Endothelial cell of umbilical vein (primary cell): ENCODE measurements around the gene ARHGEF28. TPM values are rescaled to one million over a fixed set of nuclear protein-coding genes. Genes with fewer than 3 reads are reported as not detected.

Source experiments
- BruUV-seq: library from RNA; stranded (reverse); fragments of 400-500 nt; replicated peaks from 2 replicates; lab custom pipeline; 2021; lab: Mats Ljungman, UMichigan
- CTCF ChIA-PET: fragments of 300-600, 350-600 bp; sonication (Branson Sonifier 250); formaldehyde crosslinking; loops from one replicate; lab custom pipeline; 2021; ENCODE audit warnings: antibody characterized with exemption, inconsistent platforms; lab: Charles Lee
- POLR2A ChIA-PET: fragments of 300-600, 350-600 bp; sonication (Branson Sonifier 250); formaldehyde crosslinking; loops from one replicate; lab custom pipeline; 2021; ENCODE audit warnings: antibody characterized with exemption, inconsistent platforms; lab: Charles Lee
- DNase-seq: peaks from one replicate; pipeline ENCODE4 v3.0.0-alpha.2; 2011; ENCODE audit warnings: low read depth, low spot score
- FAIRE-seq: peaks from 2 replicates; lab custom pipeline; 2011; peaks lifted over from hg19 to GRCh38; lab: Jason Lieb, UNC
- H2AFZ ChIP-seq: 2 replicates; pipeline ENCODE4 v1.6.0; 2012; ENCODE audit warnings: low read depth, low read length, control low read depth, inconsistent platforms
- H3K27ac ChIP-seq: 2 replicates; pipeline ENCODE4 v1.5.1; 2011; ENCODE audit warnings: low read depth, mild to moderate bottlenecking, control low read depth, low read length, moderate library complexity; ENCODE audit not compliant: insufficient read depth
- H3K27me3 ChIP-seq, 2 experiments: 2 replicates each; pipeline versions ENCODE4 v1.6.0 to v1.6.1; 2011; ENCODE audit warnings: low read length in 2 of 2, mixed read lengths in 1 of 2; ENCODE audit not compliant: control insufficient read depth in 2 of 2, insufficient read depth in 2 of 2
- H3K36me3 ChIP-seq, 2 experiments: 2 replicates in 1 of 2; 3 replicates in 1 of 2; pipeline ENCODE4 v1.5.1; 2011; ENCODE audit warnings: low read length in 2 of 2, mild to moderate bottlenecking in 1 of 2, moderate library complexity in 1 of 2; ENCODE audit not compliant: control insufficient read depth in 2 of 2, insufficient read depth in 2 of 2; ENCODE audit errors: extremely low read depth in 1 of 2
- H3K4me1 ChIP-seq: 3 replicates; pipeline ENCODE4 v1.5.1; 2011; ENCODE audit warnings: mild to moderate bottlenecking, low read length; ENCODE audit not compliant: control insufficient read depth, insufficient read depth; ENCODE audit errors: extremely low read depth
- H3K4me2 ChIP-seq: 2 replicates; pipeline ENCODE4 v1.6.1; 2011; ENCODE audit warnings: low read length, control low read depth, mixed read lengths; ENCODE audit not compliant: insufficient read depth
- H3K4me3 ChIP-seq, 3 experiments: fragments of 200-600 bp in 1 of 3; sonication (generic), shearing (Covaris generic) in 1 of 3; replicated peaks in 1 of 3; 2 replicates each; pipeline ENCODE4 v1.5.1; 2011 to 2016; ENCODE audit warnings: control low read depth in 3 of 3, low read length in 3 of 3, mild to moderate bottlenecking in 2 of 3, inconsistent platforms in 1 of 3, low read depth in 1 of 3, moderate library complexity in 1 of 3; ENCODE audit not compliant: insufficient read depth in 1 of 3
- H3K79me2 ChIP-seq: 2 replicates; pipeline ENCODE4 v1.6.0; 2012; ENCODE audit warnings: low read length, inconsistent platforms; ENCODE audit not compliant: control insufficient read depth, insufficient read depth
- H3K9ac ChIP-seq: replicated peaks from 2 replicates; pipeline ENCODE3; 2011; ENCODE audit warnings: low read length, control low read depth; ENCODE audit not compliant: insufficient read depth; ENCODE audit errors: extremely low read depth
- H3K9me1 ChIP-seq: replicated peaks from 3 replicates; pipeline ENCODE4 v1.6.0; 2011; ENCODE audit warnings: mild to moderate bottlenecking, low read length; ENCODE audit not compliant: control insufficient read depth, insufficient read depth; ENCODE audit errors: extremely low read depth
- H3K9me3 ChIP-seq: replicated peaks from 2 replicates; pipeline ENCODE4 v1.5.1; 2012; ENCODE audit warnings: low read length, inconsistent platforms; ENCODE audit not compliant: control insufficient read depth, insufficient read depth
- H4K20me1 ChIP-seq: replicated peaks from 2 replicates; pipeline ENCODE3; 2011; ENCODE audit warnings: mild to moderate bottlenecking, low read length; ENCODE audit not compliant: control insufficient read depth, insufficient read depth; ENCODE audit errors: extremely low read depth
- EZH2 ChIP-seq: IDR thresholded peaks from 2 replicates; pipeline ENCODE4 v1.6.1; 2012; ENCODE audit warnings: borderline replicate concordance, low read depth, mild to moderate bottlenecking, moderate library complexity, low read length, inconsistent platforms; ENCODE audit not compliant: severe bottlenecking
- FOS ChIP-seq: IDR thresholded peaks from 2 replicates; pipeline ENCODE4 v1.6.1; 2011; ENCODE audit warnings: mild to moderate bottlenecking, low read length, moderate library complexity, borderline replicate concordance; ENCODE audit not compliant: insufficient read depth
- GATA2 ChIP-seq: IDR thresholded peaks from 2 replicates; pipeline ENCODE4 v1.7.0; 2011; ENCODE audit warnings: low read depth, mild to moderate bottlenecking, moderate library complexity, mixed read lengths, low read length; ENCODE audit not compliant: insufficient read length, insufficient read depth
- JUN ChIP-seq: IDR thresholded peaks from 2 replicates; pipeline ENCODE4 v1.6.1; 2011; ENCODE audit warnings: borderline replicate concordance, low read depth; ENCODE audit not compliant: insufficient read length, insufficient read depth
- MYC ChIP-seq: IDR thresholded peaks from one replicate; pipeline ENCODE4 v1.6.1; 2011; ENCODE audit warnings: mild to moderate bottlenecking, low read depth, low read length
- POLR2A ChIP-seq: IDR thresholded peaks from 2 replicates; pipeline ENCODE4 v1.6.1; 2012; ENCODE audit warnings: low read depth, mild to moderate bottlenecking, control low read depth, low read length
- POLR2AphosphoS5 ChIP-seq: IDR thresholded peaks from 2 replicates; pipeline ENCODE4 v1.6.1; 2012; ENCODE audit warnings: low read depth, mild to moderate bottlenecking, control low read depth, low read length, moderate library complexity; ENCODE audit not compliant: insufficient read depth
- dilution Hi-C: fragments of 300-500 bp; cut with MboI; formaldehyde crosslinking; loops from one replicate; pipeline ENCODE4 v1.15.0; 2019; ENCODE audit warnings: low sequenced_read_pairs; ENCODE audit not compliant: extremely low pct_ligation_motif_present
- intact Hi-C: fragments of 100-400 bp; cut with micrococcal nuclease; formaldehyde crosslinking; loops from one replicate; pipeline ENCODE4 v1.10.0; 2022
- polyA plus RNA-seq, 4 experiments: library from polyadenylated mRNA; depleted of rRNA in 3 of 4; stranded (reverse) in 3 of 4; unstranded in 1 of 4; fragments of >200 nt; gene quantifications; 2 replicates each; pipeline versions ENCODE4 v1.2.1 to v1.2.3, GENCODE V29; 2011 to 2012; ENCODE audit warnings: missing spikeins in 1 of 4
- total RNA-seq: library from RNA; stranded (reverse); gene quantifications from 2 replicates; pipeline ENCODE4 v1.2.3, GENCODE V29; 2021
- TF ChIP-seq, protein P1 (sequence below), 2 donors: IDR thresholded peaks; 1 replicate in 1 of 2; 2 replicates in 1 of 2; pipeline ENCODE4 v1.5.1; 2011; ENCODE audit warnings: low read length in 2 of 2, mild to moderate bottlenecking in 2 of 2, moderate library complexity in 2 of 2, control low read depth in 1 of 2, inconsistent platforms in 1 of 2, low read depth in 1 of 2; ENCODE audit not compliant: insufficient read depth in 1 of 2; ENCODE audit errors: extremely low read depth in 1 of 2
- TF ChIP-seq, protein P2 (sequence below): IDR thresholded peaks from 2 replicates; pipeline ENCODE4 v1.6.1; 2011; ENCODE audit not compliant: insufficient read depth, insufficient read length

The ARHGEF28 gene
- total and polyA plus RNA-seq, 2 donors (not counting 3 experiments of a cell fraction or from before 2014, with no cell fraction given), result 29.5 to 108 TPM

DNA sequence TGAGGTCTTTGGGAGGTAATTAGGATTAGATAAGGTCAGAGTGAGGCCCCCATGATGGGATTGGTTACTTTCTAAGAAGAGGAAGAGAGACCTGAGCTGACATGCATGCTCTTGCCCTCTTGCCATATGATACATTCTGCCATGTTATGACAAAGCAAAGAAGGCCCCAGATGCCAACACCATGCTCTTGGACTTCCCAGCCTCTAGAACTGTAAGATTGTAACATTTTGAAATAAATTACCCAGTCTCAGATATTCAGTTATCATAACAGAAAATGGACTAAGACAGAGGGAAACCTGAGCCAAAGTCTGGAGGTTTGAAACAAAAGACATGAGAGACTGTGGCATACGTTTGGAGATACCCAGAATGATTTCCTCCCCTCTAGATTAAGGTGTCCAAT, 318.6 kb downstream of the ARHGEF28 start:
- dilution Hi-C loops, result no loop called here
- Histone ChIP-seq H3K4me1 (peaks cover 9% of the 10 kb centered on the region), H2AFZ (no peak overlapping the region), H3K27ac (no peak overlapping the region), H3K36me3 (peaks cover 4 to 8% of the 10 kb centered on the region in 2 experiments), H3K4me2 (no peak overlapping the region), H3K9me1 (no peaks in the 10 kb centered on the region), H3K27me3 (no peaks in the 10 kb centered on the region), H3K9ac (no peak overlapping the region), H4K20me1 (no peaks in the 10 kb centered on the region), H3K4me3 (no peak overlapping the region), H3K9me3 (no peaks in the 10 kb centered on the region), H3K79me2 (no peaks in the 10 kb centered on the region)
- no peak for FAIRE-seq
- CTCF ChIA-PET, result interaction anchor here (0.7 to 1.9 kb wide), 2 partner anchors 699 to 705 kb away, joined by 4 to 8 read pairs; no protein-coding TSS in a partner anchor
- no peak for DNase-seq
- POLR2A ChIA-PET, result no interaction called here
- TF ChIP-seq, protein P1, sequence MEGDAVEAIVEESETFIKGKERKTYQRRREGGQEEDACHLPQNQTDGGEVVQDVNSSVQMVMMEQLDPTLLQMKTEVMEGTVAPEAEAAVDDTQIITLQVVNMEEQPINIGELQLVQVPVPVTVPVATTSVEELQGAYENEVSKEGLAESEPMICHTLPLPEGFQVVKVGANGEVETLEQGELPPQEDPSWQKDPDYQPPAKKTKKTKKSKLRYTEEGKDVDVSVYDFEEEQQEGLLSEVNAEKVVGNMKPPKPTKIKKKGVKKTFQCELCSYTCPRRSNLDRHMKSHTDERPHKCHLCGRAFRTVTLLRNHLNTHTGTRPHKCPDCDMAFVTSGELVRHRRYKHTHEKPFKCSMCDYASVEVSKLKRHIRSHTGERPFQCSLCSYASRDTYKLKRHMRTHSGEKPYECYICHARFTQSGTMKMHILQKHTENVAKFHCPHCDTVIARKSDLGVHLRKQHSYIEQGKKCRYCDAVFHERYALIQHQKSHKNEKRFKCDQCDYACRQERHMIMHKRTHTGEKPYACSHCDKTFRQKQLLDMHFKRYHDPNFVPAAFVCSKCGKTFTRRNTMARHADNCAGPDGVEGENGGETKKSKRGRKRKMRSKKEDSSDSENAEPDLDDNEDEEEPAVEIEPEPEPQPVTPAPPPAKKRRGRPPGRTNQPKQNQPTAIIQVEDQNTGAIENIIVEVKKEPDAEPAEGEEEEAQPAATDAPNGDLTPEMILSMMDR (IDR thresholded peaks at IDR 0.05; ENCODE audit: extremely low read depth in 1 of 2, insufficient read depth in 1 of 2, low read depth in 1 of 2, low read length in 2 of 2), result no peak
- no peak for TF ChIP-seq JUN
- no peak for TF ChIP-seq POLR2A
- TF ChIP-seq, protein P2, sequence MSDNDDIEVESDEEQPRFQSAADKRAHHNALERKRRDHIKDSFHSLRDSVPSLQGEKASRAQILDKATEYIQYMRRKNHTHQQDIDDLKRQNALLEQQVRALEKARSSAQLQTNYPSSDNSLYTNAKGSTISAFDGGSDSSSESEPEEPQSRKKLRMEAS, result no peak
- no peak for TF ChIP-seq EZH2
- no peak for TF ChIP-seq POLR2AphosphoS5
- no peak for TF ChIP-seq GATA2
- TF ChIP-seq FOS, result no peak
- TF ChIP-seq MYC, result no peak
- intact Hi-C loops, result loop anchor here (2.0 kb wide), 1 partner anchor 704 kb away; no protein-coding TSS in a partner anchor
- no TSS peak for BruUV-seq
